NCI-H1694 (cell line): ENCODE data around the gene EXOC4.
A peak's percentile ranks its signal among the peaks of the same experiment; 100 is the strongest.
"Not testable (repeated sequence)": the region's sequence is repeated elsewhere in the genome, so short reads cannot be mapped to it uniquely, and the experiment has no call there.

ENCODE experiments used
- DNase-seq: peaks from one replicate; lab custom pipeline; 2025; lab: John Stamatoyannopoulos, UW

EXOC4 gene

DNA sequence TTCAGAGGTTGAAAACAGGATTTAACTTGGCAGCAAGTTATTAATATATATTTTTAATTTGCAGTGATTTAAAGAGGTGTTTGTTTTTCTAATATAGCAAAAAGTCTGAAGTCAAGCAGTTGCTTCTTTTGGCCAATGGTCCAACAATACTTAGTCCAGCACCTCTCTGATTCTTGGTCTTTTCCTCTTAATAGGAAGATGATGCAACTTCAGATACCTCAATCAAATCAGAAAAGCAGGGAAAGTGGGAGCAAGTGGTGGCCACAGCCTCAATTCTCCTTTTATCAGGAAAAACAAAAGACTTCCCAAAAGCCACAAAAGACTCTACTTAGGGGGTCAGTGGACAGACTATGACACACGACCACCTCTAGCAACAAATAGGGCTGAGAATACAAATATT, 740.7 kb downstream of the EXOC4 start:
- DNase-seq: no peak

DNA sequence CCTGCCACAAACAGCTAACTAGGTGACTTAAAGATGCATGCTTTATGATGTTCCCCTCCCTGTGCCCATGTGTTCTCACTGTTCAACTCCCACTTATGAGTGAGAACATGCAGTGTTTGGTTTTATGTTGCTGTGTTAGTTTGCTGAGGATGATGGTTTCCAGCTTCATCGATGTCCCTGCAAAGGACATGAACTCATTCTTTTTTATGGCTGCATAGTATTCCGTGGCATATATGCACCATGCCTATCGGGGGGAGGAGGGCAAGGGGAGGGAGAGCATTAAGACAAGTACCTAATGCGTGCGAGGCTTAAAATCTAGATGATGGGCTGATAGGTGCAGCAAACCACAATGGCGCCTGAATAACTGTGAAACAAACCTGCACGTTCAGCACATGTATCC, 741.2 kb downstream of the EXOC4 start:
- not testable (repeated sequence) for DNase-seq

DNA sequence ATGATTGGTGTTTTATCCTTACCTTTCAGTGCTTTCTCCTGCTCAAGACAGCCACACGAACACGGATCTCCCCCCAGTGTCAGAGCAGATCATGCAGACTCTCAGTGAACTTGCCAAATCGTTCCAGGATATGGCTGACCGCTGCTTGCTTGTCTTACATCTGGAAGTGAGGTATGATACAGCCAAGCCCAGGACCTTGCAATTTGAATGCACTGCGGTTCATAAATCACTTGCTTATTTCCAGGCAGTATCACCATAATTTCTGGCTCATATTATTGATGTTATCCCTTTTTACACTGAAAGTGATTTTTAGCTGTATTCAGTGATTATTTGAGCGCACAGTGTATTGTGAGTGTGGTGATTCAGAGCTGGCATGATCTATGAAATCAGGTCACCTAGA, 744.6 kb downstream of the EXOC4 start:
- DNase-seq: no peak

DNA sequence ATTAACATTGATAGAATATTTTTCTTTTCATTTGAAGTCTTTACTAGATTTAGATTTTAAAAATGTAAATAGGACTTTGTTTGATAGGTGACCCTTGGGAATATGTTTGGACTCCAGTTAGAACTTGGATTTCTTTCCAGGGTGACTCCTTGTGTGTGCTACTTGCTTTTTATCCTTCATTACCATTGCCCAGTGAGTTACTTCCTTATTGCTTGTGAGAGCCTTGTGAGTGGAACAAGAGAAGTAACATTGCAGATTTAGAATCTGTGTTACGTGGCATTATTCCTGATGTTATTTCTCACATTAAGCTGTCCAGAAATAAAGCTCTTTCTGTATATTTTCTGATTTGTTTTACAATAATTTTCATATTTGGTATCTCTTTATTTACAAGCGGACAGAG, 746.3 kb downstream of the EXOC4 start:
- DNase-seq: no peak

GRCh38 chr7:134004829-134005505, 752.1 kb downstream of the EXOC4 start:
- no peak for DNase-seq

GRCh38 chr7:134009314-134010110, 756.6 kb downstream of the EXOC4 start:
- no peak for DNase-seq

DNA sequence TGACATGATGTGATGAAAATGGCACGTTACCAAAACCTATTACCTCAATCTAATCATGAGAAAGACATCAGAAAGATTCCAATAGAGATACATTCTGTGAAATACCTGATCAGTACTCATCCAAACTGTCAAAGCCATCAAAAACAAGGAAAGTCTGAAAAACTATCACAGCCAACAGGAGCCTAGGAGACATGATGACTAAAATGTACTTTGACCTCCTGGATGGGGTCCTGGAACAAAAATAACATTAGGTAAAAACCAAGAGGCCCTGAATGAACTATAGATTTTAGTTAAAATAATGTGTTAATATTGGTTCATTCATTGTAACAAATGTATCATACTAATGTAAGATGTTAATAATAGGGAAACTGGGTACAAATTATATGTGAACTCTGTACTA, 760.4 kb downstream of the EXOC4 start:
- DNase-seq: no peak

GRCh38 chr7:134014935-134015334, 762.1 kb downstream of the EXOC4 start:
- no peak for DNase-seq

- DNase-seq: peak; percentile 30
These were observed 763.5 kb downstream of the EXOC4 start for GRCh38 chr7:134016223-134016941.

DNA sequence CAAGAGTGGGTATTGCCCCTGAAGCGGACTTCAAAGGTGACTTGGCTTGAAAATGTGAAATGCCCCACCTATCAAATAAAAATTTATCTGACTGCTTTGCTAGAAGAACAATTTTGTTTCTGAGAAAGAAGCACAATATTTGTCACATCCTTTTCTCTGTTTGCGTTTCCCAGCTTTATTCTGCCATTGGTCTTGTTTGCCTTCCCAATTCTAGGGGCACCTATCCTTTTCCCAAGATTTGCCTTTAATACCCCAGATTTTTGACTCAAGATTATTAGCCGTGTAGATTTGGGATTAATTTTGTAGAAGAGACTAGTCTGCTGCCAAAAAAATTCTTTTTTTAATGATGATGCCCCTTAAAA, 764.0 kb downstream of the EXOC4 start:
- DNase-seq: no peak

- no peak for DNase-seq
These were observed 765.4 kb downstream of the EXOC4 start for GRCh38 chr7:134018306-134018705.

DNA sequence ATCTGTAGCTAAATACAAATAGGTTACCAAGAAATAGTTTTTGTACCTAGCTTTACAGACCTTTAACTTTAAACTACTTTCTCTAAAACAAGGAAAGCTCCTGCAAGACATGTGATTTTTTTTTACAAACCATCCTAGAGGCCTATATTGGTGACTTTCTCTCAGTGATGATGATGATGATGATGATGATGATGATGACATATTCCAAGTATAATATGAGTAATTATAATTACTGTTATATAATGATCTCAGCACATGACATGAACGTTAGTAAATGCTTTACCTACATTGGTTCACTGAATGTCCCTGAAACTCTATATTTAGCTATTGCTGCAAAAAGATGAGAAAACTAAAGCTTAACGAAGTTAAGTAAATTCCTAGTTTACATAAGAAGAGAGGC, 766.4 kb downstream of the EXOC4 start:
- DNase-seq: no peak

DNA sequence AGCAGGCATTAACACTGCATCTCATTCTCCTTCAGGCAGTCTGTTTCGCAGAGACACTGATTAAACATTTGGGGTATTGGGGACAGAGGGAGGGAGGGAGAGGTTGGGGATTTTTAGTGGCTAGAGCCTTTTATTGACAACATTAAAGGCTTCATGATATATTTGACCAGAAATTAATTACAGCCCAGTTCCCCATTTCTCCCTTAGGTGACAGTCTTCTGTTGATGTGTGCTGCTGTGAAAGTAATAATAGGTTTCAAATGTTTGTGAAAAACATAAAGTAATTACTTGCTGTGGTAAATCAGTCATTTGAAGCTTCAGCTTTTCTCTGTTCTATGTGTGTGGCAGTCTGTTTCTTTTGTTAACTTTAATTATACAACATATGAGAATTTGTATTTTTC, 769.0 kb downstream of the EXOC4 start:
- DNase-seq: no peak

DNA sequence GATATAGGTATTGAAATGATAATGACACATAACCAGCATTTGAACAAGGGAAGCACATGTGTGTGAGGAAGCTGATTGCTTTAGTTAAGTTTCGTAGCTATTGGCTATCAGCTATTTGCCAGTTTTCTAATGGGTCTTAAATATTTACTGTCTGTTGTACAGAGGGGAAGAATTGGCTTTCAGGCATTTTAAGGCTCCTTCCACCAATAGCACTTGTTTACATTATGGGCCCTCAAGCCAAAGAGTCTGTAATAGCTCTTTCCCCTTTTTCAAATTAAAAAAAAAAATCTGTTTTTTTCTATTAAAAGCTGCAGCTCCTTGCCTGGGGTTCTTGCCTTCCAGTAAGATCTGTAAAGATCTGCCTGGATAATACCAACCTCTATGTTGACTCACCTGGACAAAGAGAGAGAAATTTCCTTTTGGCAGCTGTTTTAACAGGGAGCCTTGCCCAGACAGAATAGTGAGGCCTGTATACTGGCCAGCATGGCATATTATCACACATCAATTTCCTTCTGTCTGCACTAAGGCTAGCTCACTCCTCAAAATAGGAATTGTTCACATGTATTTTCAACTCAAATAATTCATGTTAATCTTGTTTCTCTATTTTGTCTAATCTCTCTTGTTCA, 769.5 kb downstream of the EXOC4 start:
- no peak for DNase-seq

DNA sequence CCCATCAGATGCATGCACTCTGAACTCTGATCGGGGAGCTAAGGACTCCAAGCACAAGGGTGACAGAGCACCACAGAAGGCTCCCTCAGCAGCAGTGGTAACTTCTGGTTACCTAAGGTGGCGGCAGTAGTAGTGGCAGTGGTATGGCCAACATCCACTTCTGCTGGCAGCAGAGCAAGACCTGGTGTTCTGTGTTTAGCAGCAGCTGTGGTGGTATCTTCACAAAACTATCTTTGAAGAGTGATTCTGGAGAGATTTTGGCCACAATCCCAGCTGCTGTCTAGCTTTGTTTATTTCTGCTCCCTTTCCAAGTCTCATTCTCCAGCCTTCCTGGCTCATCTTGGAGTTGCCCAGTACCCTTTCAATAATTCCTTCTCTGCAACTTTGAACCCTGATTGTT, 771.9 kb downstream of the EXOC4 start:
- no peak for DNase-seq

DNA sequence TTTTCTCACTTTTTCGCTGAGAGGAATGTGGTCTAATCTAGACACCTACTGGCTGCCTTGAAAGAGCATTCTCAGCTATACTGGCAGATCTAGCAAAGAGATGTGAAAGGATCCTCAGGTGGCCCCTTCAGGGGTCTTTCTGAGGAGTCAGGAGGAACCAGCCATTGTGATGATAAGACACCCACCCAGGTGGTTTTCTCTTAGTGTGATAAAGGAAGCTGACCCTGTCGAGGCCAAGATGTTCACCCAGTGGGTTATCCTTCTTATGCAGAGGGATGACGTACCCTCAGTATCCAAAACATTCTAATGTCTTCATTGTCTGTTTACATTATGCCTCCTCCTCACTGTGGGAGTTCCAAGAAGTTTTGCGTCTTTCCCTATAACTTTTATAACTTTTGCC, 776.0 kb downstream of the EXOC4 start:
- DNase-seq: no peak

GRCh38 chr7:134029743-134030142, 776.9 kb downstream of the EXOC4 start:
- no peak for DNase-seq

DNA sequence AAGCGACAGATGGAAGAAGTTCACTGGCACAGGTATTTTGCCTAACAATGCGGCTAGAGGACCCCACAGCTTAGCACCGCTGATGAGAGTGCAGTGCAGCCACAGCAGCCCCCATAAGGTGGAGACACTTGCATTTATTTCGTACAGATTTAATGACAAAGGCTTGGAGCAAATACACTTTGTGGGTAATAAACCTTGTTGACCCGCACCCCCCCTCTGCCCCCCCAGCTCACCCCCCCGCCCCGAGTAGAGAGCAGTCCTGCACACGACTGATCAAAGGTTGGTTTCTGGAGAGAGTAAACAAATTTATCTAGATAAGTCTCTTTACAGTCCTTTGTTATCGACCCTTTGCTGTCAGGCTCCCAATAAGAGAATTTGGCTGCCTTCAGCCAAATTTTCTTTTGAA, 777.6 kb downstream of the EXOC4 start:
- DNase-seq: no peak

DNA sequence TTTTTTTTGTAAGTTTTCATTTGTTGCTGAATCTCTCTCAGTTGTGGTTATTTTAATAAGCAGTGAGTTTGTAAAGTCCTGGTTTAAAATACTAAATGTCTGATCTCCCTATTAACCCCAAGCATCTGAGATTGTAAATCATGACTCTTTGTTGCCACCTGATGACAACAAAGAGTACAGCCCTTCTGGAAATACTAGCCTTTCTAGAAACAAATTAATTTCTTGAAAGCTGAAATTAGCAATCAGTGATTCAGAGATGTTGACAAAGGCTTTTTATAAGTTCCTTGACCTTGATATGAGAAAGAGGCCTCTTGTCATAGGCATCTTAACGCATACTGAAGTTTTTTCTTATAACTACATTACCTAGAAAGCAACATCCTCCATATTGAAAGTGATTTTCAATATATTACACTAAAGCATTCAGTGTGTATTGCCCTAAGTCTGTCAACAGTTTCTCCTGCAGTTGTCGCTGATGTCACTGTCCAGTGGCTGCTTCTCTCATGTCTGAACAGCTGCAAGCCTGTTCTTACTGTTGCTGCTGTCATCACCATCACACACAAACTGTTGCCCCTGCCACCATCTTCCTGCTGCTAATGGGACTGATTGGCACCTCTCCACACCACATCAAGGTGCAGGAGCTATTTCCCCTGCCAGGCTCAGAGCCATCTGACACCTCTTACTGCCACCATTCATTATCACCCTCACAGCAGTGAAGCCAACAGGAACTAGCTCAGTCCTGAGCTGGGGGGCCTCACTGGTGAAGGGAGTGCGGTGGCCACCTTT, 779.1 kb downstream of the EXOC4 start:
- DNase-seq: no peak

DNA sequence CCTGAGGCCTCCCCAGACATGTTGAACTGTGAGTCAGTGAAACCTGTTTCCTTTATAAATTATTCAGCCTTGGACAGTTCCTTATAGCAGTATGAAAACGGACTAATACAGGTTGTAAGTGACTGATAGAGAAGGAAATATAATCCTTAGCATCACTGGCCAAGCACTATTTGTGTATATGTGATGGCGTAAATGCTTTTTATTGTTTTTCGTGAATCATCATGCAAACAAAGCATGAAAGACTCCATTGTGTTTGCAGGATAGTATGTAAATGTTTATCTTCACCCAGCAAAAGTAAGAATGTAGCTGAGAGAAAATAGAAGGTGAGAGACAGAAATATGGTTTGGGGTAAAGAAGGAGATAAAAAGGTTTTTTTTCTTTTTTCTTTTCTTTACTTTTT, 781.8 kb downstream of the EXOC4 start:
- no peak for DNase-seq

- no peak for DNase-seq
These were observed 785.1 kb downstream of the EXOC4 start for GRCh38 chr7:134037991-134038390.

DNA sequence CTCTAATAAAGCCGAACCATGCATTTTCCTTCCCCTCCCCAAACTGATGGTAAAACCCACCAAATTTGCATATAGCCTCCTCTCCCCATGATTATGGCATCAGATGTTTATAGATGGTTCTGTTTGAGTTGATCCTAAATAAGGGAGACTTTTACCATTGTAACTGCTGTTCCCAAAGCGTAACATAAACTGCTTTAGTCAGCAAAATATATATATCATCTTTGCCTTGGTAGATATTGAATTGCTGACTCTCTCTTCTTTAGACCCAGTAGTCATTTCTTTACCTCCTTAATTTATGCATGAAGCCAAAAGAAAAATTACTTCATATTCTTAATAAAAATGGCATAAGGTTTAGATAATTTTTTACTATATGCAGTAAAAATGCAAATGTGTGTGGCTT, 788.1 kb downstream of the EXOC4 start:
- no peak for DNase-seq
